AML-193 (cell line): ENCODE results near the gene MRPS10.
A peak's percentile ranks its signal among the peaks of the same experiment; 100 is the strongest.
"Not testable (repeated sequence)": the region's sequence is repeated elsewhere in the genome, so short reads cannot be mapped to it uniquely, and the experiment has no call there.

ENCODE experiments used
- DNase-seq, 2 experiments: peaks; one replicate each; lab custom pipeline; 2025; lab: John Stamatoyannopoulos, UW

Gene MRPS10

DNA sequence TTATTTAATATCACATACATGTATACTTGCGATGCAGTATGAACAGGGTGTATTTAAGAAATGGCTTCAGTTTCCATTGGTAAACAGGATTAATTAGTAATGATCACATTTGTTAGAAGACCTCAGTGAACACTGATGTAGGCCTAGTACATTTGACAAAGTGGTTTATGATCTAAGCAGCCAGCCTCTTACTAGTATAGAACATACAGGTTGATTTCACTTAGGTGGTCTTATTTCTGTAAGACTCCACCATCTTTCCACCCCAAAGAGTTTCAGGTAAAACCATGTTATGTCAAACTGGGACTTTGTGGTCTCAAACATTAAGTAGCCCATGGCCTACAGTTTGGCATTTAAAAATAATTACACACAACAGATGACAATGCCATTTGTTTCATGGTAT is 20.2 kb upstream of the MRPS10 start:
- no peak for DNase-seq

DNA sequence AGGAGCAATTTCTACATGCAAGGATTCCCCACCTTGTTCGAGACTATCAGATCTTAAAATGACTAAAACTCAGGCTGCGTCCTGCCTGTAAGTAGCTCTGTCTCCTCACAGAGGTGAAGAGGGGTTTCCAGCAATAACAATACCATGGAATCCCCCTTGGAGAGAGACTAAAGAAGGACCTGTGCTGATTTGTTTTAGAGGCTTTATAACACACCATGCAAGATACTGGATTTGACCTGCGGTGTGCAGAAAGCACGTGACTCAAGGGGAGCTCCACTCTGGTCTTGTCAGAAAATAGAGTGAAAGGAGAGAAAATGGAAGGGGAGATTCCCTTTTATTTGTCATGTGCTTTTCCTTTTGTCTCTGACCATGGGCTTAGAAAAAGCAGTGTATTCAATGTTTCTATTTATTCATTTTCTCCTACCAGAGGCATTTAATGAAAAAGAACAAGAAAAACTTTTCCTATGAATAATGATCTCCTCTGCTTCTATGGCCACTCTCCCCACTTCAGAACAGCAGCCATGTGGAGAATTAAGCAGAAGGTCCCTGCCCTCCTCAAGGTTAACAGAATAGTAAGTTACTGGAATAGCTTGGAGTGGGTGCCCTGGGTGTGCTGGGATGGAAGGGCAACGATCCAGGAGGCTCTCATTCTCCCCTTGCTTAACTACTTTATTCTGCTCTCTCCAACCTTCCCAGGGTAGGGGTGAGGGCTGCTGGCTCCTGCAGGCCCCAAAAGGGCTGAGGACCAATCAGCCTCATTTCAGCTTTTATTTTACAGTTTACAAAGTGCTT is 19.2 kb upstream of the MRPS10 start:
- DNase-seq = no peak

DNA sequence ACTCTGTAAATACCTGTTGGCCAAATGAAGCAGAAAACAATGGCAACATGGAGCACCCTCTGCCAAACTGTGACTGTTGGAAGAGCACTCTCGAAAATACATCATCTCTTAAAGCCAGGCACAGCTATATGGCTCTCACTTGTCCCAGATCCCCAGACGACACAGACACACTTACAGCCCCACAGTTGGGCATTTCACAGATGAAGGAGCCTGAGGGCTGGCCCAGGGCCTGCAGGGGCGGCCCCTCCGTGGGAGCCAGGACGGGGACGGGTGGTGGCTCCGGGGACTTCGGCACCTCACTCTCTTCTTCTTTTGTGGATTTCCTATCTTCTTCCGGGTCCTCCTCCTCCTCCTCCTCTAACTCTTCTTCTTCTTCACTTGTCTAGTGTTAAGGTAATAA is 18.4 kb upstream of the MRPS10 start:
- DNase-seq = no peak

DNA sequence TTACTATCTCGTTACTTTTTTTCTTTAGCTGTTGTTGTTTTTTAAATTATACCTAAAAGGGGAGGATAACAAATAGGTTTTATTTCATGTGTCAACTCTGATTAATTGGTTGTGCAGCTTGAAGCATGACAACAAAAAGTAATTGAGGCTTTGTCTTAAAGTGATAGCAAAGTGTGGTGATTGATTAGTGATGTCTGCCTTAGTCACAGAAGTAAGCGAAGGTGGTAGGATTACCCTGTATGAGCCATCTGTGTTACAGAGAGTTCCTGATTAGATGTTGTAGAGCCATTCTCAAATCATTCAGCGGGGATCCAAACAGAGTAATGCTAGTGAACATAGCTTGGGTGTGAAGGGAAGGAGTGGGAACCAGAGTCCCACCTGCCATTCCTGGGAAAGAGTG is 14.4 kb upstream of the MRPS10 start:
- no peak for DNase-seq

DNA sequence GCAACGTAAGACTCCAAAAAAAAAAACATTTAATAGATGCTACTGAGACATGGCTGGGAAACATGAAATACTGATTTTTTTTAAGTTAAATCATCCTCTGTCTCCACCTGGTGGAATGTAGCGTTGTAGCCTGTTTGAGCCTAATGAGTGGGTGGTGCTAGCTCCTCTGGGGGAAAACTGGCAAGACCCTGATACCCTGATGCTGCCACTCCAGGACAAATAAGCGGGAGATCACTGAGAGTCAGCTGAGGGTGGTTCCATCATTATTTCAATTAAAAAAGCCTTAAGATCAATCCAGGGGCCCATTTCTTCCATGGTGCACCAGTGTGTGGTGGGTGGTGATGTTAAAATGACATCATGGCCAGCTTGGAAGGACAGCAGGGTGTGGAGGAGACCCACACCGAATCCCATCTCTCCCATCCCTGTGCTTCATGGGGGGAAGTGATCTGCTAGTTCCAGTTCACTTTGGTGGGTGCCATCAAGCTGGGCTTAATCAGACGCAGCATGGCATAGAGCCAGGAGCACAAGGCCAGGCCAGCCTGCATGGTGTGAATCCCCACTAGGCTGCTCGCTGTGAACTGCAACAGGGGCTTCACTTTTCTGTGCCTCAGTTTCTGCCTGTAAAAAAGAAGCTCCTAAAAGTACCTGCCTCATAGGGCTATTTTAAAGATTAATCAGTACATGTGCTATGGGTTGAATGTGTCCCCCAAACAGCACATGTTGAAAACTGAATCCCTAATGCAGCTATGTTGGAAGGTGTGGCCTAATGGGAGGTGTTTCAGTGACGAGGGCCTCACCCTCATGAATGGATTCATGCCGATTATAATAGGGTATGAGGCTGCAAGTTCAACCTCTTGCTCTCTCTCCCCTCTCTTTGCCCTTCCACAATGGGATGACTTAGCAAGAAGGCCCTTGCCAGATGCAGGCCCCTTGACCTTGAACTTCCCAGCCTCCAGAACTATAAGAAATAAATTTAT is 13.0 kb upstream of the MRPS10 start:
- no peak for DNase-seq

DNA sequence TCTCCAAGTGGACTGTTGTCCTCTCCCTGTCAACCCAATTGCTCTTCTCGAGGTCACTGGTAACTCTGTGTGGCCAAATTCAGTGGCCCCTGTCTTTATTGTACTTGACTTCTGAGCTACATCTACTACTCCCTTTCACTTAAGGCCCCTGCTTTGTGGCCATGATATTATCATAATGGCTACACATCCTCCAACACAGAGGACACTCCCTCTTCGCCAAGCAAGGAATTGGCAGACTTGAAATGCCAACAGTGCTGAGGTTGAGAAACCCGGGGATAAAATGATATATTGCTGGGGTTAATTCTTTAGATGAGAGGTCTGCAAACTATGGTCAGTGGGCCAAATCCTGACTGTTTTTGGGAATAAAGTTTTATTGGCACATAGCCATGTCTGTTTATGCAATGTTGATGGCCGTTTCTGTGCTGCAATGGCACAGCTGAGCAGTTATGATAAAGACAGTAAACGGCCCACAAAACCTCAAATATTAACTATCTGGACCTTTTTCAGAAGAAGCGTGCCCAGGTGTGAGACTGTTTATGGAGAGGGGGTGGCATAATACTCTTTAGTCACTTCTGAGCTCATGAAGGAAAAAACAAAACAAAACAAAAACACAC is 12.0 kb upstream of the MRPS10 start:
- no peak for DNase-seq

DNA sequence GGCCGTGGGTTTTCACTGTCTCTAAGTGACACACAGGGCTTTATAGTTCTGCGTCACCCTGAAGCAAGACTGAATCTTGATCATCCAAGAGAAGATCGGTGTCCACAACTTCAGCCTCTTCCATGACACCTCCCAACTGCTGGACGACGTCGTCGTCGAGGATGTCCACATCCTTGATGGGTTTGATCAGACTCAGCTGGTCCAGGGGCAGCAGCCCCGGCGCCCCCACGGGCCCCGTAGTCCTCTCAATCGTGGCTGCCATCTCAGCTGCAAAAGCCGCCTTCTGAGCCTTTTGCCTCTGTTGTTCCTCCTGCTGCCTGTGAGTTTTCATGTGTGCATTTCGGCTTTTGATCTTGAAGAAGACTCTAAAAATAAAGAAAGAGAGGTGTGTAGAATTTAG is 10.6 kb upstream of the MRPS10 start:
- no peak for DNase-seq

DNA sequence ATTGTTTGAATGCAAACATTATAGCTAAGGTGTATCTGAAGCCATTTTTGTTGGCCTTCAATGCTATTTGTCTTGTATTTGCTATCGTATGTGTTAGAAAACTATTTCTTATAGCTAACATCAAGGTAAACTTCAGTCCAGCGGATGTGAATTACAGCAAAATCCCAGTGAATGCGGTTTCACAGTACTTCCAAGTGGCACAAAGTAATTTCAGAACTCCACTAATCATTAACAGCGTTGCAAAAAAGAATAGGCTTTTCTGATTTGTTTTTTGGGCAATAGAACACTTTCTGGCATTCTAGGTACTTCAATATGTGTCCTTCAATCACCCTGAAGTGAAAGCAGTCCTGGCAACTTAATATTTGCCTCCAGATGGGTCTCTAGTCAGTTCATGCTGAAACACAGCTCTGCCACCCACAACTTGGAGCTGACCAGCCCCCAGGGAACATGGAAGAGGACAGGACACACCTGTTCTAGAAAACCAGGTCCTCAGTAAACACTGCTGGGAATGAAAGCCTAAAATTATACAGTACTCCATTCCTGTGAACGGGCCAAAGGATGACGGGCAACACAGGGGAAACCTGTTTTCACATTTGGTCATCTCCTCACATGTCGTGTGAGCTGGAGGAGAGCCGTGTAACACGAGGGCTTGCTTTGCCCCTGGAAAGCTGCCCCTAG is 9.7 kb upstream of the MRPS10 start:
- DNase-seq = no peak

DNA sequence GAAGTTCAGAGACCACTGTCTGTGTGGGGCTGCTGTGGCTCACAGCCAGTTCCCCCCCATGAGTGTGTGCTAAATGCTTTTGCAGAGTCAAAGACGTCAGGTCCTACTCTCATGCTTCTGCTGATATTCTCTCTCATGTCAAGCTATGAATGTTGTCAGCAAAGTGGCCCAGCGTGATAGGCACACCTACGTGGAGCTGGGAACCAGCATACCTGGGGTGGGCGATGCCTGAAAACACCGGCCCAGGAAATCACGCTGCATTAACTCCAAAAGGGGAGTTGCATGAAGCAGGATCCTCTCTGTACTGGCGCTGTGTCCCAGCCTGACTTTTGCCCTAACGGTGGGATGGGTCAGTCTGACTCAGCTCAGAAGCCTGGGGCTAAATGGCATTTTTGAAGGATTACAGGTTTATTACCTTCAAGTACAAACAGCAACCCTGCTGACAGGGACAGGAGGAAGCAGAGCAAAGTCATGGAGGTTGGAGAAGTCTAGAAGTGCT is 9.0 kb upstream of the MRPS10 start:
- no peak for DNase-seq

DNA sequence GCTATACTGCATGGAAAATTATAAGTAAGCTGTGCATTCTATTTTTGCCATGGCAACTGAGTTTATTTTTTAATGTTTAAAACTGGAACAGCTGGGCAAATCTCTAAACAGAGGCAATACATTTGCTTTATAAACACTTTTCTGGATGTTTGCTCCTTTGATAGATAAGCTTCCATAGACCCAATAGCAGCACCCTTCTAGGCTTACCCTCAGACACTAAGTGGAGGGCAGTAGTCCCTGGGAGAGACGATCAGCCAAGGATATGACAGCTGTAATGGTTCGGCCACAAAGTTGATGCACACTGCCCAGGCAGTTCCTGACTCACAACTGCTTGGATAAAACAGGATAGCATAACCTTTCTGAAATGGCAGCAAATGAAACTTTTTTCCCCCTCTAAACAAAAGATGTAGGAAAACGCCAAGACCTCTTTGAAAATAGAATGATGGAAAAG is 8.5 kb upstream of the MRPS10 start:
- DNase-seq = no peak

DNA sequence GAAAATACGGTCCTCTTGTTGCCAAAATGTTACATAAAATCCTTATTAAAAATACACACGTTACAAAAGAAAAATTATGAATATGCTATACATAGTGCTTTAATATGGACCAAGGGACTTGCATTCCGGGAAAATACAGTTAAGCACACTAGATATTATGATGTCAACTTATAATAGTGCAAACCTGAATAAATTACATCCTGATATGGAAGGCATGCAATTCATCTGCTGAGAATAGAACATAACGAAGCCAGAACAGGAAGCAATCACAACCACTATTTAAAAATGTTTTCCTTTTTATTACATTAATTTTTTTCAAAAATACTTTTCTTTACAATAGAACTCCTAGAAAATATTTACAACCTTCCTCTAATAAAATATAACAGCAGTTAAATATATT is 7.8 kb upstream of the MRPS10 start:
- no peak for DNase-seq

DNA sequence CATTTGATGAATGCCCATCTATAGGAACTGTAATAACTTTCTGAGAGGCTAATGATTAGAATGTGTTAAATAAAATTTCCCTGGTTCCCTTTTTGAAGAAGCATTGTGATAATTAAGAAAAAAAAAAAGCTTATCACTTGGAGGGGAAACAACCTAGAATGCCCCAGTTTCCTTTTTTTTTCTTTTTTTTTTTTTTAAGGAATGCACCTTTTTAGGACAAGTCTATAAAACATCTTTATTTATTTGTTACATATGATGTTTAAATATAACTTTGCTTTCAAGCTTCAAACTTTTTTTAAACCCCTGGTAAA is 7.3 kb upstream of the MRPS10 start:
- DNase-seq = no peak

DNA sequence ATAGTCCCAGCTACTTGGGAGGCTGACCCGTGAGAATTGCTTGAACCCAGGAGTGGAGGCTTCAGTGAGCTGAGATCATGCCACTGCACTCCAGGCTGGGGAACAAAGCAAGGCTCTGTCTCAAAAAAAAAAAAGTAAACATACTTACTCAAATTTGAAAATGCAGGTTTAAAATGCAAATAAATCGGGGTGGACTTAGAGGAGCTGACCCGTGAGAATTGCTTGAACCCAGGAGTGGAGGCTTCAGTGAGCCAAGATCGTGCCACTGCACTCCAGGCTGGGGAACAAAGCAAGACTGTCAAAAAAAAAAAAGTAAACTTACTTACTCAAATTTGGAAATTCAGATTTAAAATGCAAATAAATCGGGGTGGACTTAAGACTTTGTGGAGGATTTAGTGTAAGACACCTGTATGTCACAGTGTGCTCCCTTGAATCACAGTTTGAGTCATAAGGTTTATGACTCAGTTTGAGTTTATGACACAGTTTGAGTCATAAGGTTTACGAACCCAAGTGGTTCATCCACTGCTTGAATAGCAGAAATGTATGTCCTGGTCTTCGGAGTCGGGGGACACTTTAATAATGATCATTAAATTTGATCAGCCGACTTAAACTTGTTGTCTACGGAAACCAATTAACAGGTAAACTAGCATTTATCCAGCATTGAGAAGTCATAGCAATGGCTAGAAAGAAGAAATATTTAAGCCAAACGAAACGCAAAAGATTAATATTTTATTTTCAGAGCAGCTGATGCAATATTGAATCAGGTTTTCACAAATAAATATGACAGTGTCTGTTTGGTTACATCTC is 6.8 kb upstream of the MRPS10 start:
- no peak for DNase-seq

DNA sequence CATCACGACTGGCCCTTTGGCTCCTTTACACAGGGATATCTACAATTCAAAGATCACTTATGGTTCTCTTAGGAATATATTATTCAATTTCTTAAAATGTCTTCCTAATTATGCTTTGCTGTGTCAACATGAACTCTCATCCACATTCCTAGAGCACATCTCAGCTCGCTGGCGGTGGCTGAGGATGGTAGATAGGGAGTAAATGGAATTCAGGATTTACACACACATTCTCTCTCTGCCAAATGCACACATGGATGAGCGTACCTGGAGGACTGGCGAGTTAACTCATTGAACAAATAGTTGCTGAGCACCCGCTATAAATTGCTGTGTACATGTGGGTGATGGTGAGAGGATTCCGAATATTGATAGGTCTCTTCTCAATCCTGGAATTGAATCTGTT is 4.8 kb upstream of the MRPS10 start:
- DNase-seq = no peak

DNA sequence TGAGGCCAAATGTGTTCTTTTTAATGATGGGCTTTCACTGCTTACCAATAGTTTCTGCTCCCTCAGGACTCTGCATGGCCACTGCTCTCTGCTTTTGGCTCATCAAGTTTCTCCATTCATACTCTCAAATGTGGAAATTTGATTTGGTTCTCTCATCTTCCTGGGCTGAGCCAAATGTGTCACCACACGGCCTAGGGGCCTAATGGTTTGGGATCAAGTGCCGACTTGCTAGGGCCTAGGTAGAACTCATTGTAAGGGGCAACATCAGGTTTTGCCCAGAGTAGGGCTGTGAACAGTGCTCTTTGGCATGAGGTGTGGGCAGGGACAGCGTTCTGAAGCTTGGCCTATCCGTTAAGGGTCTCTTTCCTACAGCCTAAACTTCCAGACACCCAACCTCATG is 3.9 kb upstream of the MRPS10 start:
- DNase-seq = no peak

DNA sequence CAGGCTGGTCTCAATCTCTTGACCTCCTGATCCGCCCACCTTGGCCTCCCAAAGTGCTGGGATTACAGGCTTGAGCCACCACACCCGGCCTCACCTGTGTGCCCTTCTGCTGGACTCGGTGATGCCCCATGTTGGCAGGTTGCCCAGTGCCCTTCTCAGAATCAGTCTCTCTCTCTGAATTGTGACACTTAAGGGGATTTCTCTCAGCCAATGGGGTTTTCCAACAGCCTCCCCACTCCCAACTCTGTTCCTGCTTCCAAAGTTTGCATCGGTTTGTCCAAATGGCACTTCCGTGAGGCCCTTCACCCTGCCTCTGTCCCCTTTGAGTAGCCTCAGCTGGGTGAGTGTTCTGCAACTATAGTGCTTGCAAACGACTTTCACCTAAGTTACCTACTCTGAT is 3.1 kb upstream of the MRPS10 start:
- no peak for DNase-seq

DNA sequence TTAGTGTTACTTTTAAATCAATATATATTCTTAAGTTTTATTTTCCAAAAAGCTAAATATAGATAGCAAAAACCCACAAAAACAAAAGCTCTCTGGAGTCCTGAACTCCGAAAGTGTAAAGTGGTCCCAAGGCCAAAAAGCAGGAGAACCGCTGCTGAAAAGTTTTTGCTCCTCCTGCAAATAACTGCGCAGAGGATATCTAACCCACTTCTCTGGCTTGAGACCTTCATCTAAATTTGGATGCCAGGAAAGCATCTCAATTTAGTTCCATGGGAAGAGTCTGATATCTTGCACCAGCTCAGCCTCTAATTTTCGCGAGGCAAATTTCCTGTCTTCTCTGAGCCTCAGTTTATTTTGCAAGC is 523 bp downstream of the MRPS10 start:
- DNase-seq = peak in 1 of 2 experiments; percentile 37

DNA sequence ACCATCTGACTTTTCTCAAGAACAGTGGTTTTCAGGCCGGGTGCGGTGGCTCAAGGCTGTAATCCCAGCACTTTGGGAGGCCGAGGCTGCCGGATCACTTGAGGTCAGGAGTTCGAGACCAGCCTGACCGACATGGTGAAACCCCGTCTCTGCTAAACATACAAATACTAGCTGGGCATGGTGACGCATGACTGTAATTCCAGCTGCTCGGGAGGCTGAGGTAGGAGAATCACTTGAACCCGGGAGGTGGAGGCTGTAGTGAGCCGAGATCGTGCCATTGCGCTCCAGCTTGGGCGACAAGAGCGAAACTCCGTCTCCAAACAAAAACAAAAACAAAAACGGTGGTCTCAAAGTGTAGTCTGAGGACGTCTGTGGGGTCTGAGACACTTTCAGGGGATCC is 1.2 kb downstream of the MRPS10 start:
- not testable (repeated sequence) for DNase-seq

DNA sequence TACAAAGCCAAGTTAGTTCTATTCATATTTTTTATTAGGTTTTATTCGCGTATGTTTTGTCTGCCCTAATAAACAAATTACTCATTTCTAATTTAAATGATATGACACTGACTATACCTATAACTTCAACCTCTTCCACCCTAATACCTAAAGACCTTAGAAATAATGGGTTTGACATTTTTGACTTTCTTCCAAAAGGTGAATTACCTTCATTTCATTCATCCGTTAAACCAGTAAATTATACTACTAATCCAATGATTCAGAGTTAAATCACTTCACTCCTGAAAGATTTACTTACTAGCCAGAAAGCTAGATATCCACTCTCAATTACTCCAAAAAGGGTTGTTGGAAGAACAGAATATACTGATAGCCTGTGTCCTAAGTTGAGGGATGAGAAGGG is 5.2 kb downstream of the MRPS10 start:
- no peak for DNase-seq

DNA sequence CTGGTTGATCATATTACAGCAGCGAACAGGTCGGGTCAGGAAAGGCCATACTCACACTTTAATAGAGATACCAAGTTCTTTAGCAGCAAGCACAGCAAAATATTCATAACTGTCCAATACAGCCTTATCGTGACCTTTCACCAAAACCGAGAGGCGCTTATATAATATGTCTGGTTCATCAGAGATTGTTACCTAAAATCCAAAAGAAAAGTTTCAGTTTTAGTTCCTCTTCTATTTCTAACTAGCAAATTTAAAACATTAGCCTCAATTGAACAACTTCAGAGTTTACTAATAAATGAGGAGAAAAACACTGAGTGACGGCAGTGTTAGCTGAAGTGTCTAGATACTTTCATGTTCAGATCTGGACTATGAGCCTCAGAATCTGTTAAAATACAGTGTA is 5.9 kb downstream of the MRPS10 start:
- DNase-seq = no peak

DNA sequence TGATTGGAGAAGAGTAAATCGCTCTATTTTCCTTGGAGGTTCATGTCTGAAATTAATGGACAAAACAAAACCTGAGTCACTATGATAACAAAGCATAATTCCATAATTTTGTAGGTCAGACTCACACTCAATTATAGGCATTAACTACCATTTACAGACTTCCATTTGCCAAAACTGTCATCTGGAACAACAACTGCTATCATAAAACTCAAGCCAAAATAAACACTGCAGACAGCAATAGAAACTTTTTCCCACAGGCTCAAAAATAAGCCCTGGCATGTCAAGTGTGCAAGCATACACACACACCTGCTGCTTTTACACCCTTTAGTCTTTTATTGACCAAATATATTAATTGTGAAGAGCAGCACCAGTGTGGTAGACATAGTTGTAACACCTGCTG is 7.1 kb downstream of the MRPS10 start:
- DNase-seq = no peak
